ENCODE results near the gene OR2AT4.
A peak's percentile ranks its signal among the peaks of the same experiment; 100 is the strongest.
"Not testable (repeated sequence)": the region's sequence is repeated elsewhere in the genome, so short reads cannot be mapped to it uniquely, and the experiment has no call there.

The OR2AT4 gene

DNA sequence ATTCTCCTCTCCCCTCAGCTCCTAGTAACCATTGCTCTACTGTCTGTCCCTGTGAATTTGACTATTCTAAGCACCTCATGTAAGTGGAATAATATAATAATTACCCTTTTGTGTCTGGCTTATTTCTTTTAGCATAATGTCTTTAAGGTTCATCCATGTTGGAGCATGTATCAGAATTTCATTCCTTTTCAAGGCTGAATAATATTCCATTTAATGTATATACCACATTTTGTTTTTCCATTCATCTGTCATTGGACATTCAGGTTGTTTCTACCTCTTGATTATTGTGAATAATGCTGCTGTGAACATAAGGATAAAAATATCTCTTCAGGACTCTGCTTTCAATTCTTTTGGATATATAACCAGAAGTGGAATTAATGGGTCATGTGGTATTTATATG, 28.1 kb downstream of the OR2AT4 start:
- no peak for DNase-seq (ENCODE audit: low read depth)

GRCh38 chr11:75066061-75066460, 30.6 kb downstream of the OR2AT4 start:
- no peak for DNase-seq (ENCODE audit: low read depth)

DNA sequence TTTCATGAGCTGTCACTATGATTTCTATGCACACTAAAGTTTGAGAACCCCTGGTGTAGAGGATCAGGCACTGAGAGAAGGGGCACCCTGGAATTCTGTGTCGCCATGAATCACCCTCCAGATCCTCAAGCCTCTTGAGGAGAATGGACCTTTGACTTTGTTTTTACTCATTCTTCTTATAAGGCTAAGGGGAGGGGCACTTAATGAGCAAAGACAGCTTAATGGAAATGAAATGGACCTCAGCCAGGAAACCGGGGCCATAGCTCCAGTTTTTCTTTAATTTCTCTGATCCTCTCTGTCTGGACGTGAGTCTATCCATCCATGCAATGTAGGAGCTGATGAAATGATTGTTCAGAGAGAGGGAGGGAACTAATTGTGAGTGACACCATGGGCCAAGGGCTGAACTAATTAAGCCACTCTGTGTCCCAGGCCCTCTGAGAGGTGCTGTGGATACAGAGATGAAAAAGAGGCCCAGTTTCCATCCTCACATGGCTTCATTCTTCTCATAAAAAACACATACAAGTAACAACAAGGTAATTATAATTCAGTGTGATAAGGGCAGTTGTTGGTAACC, 32.8 kb downstream of the OR2AT4 start:
- no peak for DNase-seq (ENCODE audit: low read depth)

DNA sequence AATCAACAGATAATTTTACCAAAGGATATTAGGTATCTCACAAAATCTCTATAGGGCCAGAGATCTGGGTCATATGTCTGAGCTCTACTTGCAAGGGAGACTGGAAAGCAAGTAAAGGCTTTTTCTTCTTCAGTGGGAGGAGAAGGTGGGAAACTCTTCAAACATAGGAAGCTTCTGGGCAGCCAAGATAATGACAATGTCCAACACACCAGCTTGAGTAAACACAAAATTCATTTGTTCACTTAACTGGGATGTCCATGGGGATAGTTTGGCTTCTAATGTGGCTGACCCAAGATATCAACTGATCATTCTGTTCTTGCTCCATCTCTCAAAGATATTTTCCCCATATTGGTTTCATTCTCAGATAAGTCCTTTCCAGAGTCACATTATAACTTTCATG, 37.4 kb downstream of the OR2AT4 start:
- no peak for DNase-seq (ENCODE audit: low read depth)

DNA sequence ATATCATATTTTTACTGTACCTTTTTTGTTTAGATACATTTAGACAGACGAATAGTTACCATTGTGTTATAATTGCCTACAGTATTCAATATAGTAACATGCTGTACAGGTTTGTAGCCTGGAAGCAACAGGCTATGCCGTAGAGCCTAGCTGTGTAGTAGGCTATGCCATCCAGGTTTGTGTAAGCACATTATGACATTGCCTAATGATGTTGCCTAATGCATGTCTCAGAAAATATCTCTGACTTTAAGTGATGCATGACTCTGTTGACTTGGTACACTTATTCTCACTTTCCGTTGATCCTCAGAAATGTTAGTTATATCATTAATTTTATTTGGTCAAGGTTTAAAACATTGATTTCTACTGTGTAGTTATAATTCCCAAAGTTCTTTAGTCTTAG, 39.9 kb downstream of the OR2AT4 start:
- DNase-seq (ENCODE audit: low read depth): no peak

- DNase-seq (ENCODE audit: low read depth): no peak
These were observed 41.2 kb downstream of the OR2AT4 start for GRCh38 chr11:75055511-75055910.

- no peak for DNase-seq (ENCODE audit: low read depth)
These were observed 44.2 kb downstream of the OR2AT4 start for GRCh38 chr11:75052457-75052856.

GRCh38 chr11:75051043-75051442, 45.6 kb downstream of the OR2AT4 start:
- DNase-seq (ENCODE audit: low read depth): no peak

GRCh38 chr11:75050516-75050915, 46.2 kb downstream of the OR2AT4 start:
- no peak for DNase-seq (ENCODE audit: low read depth)

DNA sequence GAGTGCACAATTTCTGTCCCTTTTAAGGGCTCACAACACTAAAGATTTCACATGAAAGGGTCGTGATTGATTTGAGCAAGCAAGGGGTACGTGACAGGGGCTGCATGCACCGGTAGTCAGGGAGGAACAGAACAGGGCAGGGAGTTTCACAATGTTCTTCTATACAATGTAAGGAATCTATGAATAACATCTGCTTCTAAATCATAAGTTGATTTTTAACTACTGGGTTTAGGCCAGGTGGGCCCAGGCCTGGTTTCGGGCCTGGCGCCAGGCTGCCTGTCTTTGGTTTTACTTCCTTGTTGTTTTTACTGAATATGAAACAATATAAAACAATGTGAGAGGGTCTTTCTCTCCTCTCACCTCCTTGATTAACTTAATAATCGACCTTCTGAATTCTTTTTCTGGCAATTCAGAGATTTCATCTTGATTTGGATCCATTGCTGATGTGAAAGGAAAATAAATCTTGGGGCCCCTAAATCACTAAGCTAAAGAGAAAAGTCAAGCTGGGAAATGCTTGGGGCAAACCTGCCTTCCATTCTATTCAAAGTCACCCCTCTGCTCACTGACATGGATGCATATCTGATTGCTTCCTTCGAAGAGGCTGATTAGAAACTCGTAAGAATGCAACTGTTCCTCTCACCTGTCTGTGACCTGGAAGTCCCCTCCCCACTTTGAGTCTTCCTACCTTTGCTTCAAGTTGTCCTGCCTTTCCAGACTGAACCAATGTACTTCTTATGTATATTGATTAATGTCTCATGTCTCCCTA, 47.0 kb downstream of the OR2AT4 start:
- DNase-seq (ENCODE audit: low read depth): not testable (repeated sequence)

DNA sequence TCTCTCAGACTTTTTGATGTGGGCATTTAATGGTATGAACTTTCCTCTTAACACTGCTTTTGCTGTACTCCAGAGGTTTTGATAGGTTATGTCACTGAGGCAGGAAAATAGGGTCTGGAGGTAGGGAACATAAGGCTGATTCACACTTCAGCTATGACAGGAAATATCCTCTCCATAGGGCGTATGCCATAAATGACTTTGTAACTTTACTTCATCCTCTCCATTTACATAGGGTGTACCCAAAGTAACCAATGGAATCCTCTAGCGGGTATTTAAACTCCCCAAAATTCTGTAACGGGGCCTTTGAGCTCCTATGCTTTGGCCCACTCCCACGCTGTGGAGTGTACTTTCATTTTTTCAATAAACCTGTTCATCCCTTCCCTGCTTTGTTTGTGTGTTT, 49.5 kb downstream of the OR2AT4 start:
- DNase-seq (ENCODE audit: low read depth): no peak

DNA sequence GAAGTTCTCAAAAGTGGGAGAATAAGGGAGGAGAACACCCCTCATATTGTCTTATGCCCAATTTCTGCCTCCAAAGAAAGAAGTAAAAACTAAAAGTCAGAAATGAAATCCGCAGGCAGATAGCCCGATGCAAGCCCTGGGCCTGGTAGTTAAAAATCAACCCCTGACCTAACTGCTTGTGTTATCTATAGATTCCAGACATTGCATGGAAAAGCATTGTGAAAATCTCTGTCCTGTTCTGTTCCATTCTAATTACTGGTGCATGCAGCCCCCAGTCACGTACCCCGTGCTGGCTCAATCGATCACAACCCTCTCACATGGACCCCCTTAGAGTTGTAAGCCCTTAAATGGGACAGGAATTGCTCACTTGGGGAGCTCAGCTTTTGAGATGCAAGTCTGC, 50.0 kb downstream of the OR2AT4 start:
- not testable (repeated sequence) for DNase-seq (ENCODE audit: low read depth)

DNA sequence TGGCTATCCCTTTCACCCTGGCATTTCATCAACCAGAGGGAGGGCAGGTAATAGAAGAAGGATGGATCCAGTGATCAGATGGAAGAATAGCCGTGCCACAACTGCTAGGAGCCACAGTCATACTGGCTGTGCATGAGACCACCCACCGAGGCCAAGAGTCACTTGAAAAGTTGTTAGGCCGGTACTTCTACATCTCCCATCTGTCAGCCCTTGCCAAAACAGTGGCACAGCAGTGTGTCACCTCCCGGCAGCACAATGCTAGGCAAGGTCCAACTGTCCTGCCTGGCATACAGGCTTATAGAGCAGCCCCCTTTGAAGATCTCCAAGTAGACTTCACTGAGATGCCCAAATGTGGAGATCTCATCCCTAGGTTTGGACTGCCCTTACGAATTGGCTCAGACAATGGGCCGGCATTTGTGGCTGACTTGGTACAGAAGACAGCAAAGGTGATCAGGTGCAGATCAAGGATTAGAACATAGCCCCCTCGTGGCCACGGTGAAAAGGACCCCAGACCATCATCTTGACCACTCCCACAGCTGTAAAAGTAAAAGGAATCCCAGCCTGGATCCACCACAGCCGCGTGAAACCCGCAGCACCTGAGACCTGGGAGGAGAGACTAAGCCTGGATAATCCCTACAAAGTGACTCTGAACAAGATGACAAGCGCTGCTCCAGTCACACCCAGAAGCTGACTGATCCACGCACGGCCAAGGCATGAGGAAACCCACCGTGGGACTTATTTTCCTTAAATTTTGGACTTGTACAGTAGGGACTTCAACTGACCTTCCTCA, 52.1 kb downstream of the OR2AT4 start:
- not testable (repeated sequence) for DNase-seq (ENCODE audit: low read depth)

DNA sequence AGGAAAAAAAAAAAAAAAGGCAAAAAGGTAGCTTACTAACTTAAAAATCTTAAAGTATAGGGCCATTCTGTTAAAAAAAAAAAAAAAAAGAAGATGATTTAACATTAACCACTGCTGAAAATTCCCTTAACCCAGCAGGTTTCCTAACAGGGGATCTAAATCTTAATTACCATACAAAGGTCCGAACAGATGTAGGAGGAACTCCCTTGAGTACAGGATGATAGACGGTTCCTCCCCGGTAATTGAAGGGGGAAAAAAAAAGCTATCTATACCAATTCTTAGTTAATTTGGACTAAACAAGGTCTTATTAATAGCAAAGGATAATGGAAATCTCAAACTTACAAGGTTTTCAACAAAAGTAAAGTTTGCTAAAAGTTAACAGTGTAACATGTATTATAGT, 54.9 kb downstream of the OR2AT4 start:
- DNase-seq (ENCODE audit: low read depth): not testable (repeated sequence)

DNA sequence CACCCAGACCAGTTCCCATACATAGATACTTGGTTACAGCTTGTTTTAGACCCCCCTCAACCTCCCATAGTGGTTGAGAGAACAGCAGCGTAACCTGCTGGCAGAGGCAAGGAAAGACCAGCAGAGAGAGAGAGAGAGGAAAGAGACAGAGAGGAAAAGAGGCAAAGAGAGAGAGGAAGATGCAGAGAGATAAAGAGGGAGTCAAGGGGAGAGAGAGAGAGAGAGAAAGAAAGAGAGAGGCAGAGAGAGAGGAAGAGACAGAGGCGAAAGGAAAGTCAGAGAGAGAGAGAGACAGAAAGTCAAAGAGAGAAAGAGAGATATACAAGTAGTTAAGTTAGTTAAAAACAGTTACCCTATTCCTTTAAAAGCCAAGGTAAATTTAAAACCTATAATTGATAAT, 55.4 kb downstream of the OR2AT4 start:
- no peak for DNase-seq (ENCODE audit: low read depth)

DNA sequence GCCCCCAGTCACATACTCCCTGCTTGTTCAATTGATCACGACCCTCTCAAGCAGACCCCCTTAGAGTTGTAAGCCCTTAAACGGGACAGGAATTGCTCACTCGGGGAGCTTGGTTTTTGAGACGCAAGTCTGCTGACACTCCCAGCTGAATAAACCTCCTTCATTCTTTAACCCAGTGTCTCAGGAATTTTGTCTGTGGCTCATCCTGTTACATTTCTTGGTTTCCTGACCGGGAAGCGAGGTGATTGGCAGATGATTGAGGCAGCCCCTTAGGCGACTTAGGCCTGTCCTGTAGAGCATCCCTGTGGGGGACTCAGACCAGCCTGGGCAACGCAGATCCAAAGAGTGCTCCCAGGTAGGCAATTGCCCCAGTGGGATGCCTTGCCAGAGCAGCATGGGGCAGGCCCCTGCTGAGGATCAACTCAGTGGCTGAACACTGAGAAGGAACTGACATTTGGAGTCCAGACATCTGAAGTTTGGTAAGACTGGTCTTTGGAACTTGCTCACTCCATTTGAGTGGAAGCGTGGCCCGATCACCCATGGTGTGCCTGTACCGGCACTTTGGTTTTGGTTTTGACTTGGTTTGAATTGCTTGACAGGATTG, 56.4 kb downstream of the OR2AT4 start:
- DNase-seq (ENCODE audit: low read depth): no peak

- DNase-seq (ENCODE audit: low read depth): no peak
These were observed 60.6 kb downstream of the OR2AT4 start for GRCh38 chr11:75035911-75036565.

DNA sequence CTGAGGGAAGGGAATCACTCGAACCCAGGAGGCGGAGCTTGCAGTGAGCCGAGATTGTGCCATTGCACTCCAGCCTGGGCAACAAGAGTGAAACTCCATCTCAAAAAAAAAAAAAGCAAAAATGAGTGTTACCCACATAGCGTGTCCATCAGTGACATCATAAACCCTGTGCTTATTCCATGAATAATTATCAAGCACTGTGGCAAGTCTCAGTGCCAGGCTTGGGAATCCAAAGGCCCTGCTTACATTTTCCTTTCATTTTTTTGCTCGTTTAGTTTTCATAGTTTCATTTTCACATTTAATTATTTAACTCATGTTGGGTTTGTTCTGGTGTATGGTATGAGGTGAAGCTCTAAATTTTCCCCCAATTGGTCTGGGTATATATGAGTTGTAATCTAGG, 61.4 kb downstream of the OR2AT4 start:
- DNase-seq (ENCODE audit: low read depth): no peak

GRCh38 chr11:75033916-75034315, 62.8 kb downstream of the OR2AT4 start:
- no peak for DNase-seq (ENCODE audit: low read depth)

DNA sequence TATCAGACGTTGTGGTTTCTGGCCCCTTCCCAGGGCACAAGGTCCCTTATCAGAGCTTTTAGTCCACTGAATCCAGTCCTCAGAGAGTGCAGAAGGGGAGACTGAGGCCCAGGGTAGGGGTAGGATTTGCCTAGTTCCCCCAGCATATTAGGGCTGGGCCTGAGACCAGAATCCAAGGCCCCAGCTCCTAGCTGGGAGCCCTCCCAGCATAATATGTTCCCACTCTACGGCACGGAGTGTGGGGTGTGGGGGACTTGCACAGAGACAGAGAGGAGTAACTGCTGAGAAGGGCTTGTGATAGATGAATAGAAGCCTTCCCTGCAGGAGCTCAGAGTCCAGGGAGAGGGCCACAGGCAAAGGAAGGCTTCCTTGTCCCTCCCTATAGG, 64.1 kb downstream of the OR2AT4 start:
- DNase-seq (ENCODE audit: low read depth): no peak

GRCh38 chr11:75031771-75032549, 64.7 kb downstream of the OR2AT4 start:
- peak; percentile 46 for DNase-seq (ENCODE audit: low read depth)
